Kidney tubule cell (primary cell): ENCODE results near the gene KIF21A.
"Not testable (repeated sequence)": the region's sequence is repeated elsewhere in the genome, so short reads cannot be mapped to it uniquely, and the experiment has no call there.

Experiments
- DNase-seq: peaks from one replicate; pipeline ENCODE4 v3.0.0-alpha.2; 2018; ENCODE audit warnings: low spot score

Gene KIF21A

GRCh38 chr12:39443081-39443928, at the start of gene KIF21A:
TSS of gene KIF21A (minus strand) at chr12:39443120. CDS start at chr12:39442970, 150 bp downstream.
- DNase-seq = peak; percentile 98

GRCh38 chr12:39490500-39491282, 47.8 kb upstream of the KIF21A start:
- peak; percentile 88 for DNase-seq

GRCh38 chr12:39483597-39483996, 40.7 kb upstream of the KIF21A start:
- DNase-seq = no peak

- DNase-seq = no peak
Measured at GRCh38 chr12:39483042-39483441, 40.1 kb upstream of the KIF21A start.

- DNase-seq = no peak
Measured at GRCh38 chr12:39476894-39477293, 34.0 kb upstream of the KIF21A start.

GRCh38 chr12:39476121-39476520, 33.2 kb upstream of the KIF21A start:
- no peak for DNase-seq

GRCh38 chr12:39475136-39475535, 32.2 kb upstream of the KIF21A start:
- not testable (repeated sequence) for DNase-seq

GRCh38 chr12:39467432-39467870, 24.5 kb upstream of the KIF21A start:
- peak; percentile 10 for DNase-seq

- no peak for DNase-seq
Measured at GRCh38 chr12:39464976-39465695, 22.2 kb upstream of the KIF21A start.

- no peak for DNase-seq
Measured at GRCh38 chr12:39461059-39461458, 18.1 kb upstream of the KIF21A start.

GRCh38 chr12:39459027-39459434, 16.1 kb upstream of the KIF21A start:
- DNase-seq = no peak

GRCh38 chr12:39451977-39452376, 9.1 kb upstream of the KIF21A start:
- no peak for DNase-seq

- DNase-seq = no peak
Measured at GRCh38 chr12:39448038-39448437, 5.1 kb upstream of the KIF21A start.

GRCh38 chr12:39443929-39444209, 949 bp upstream of the KIF21A start:
- peak; percentile 25 for DNase-seq

GRCh38 chr12:39442831-39443080, 164 bp downstream of the KIF21A start:
- DNase-seq = no peak

- DNase-seq = peak; percentile 62
Measured at GRCh38 chr12:39441963-39442830, 723 bp downstream of the KIF21A start.

- no peak for DNase-seq
Measured at GRCh38 chr12:39441189-39441962, 1.5 kb downstream of the KIF21A start.

- peak; percentile 13 for DNase-seq
Measured at GRCh38 chr12:39440781-39441180, 2.1 kb downstream of the KIF21A start.

- peak; percentile 34 for DNase-seq
Measured at GRCh38 chr12:39440101-39440500, 2.8 kb downstream of the KIF21A start.

- no peak for DNase-seq
Measured at GRCh38 chr12:39435531-39435930, 7.4 kb downstream of the KIF21A start.

GRCh38 chr12:39431797-39432196, 11.1 kb downstream of the KIF21A start:
- no peak for DNase-seq
